ENCODE measurements around the gene USF2.
"Not testable (repeated sequence)": the region's sequence is repeated elsewhere in the genome, so short reads cannot be mapped to it uniquely, and the experiment has no call there.

USF2 gene

GRCh38 chr19:35268536-35269437, at the start of gene USF2:
Gene USF2, plus strand, starts transcription at chr19:35268962. Its CDS starts 140 bp downstream, at chr19:35269102.
- DNase-seq: peak; percentile 72

GRCh38 chr19:35219008-35219407, 49.8 kb upstream of the USF2 start:
- DNase-seq: no peak

GRCh38 chr19:35220315-35220921, 48.3 kb upstream of the USF2 start:
- DNase-seq: no peak

GRCh38 chr19:35220973-35221590, 47.7 kb upstream of the USF2 start:
- not testable (repeated sequence) for DNase-seq

GRCh38 chr19:35222373-35223015, 46.3 kb upstream of the USF2 start:
- no peak for DNase-seq

- no peak for DNase-seq
Measured at GRCh38 chr19:35223084-35223790, 45.5 kb upstream of the USF2 start.

GRCh38 chr19:35223862-35224505, 44.8 kb upstream of the USF2 start:
- DNase-seq: no peak

GRCh38 chr19:35224681-35225571, 43.8 kb upstream of the USF2 start:
- DNase-seq: no peak

GRCh38 chr19:35225951-35226350, 42.8 kb upstream of the USF2 start:
- no peak for DNase-seq

GRCh38 chr19:35226748-35227147, 42.0 kb upstream of the USF2 start:
- DNase-seq: no peak

GRCh38 chr19:35228177-35228930, 40.4 kb upstream of the USF2 start, which contains the start of gene FAM187B:
Gene FAM187B, minus strand, starts transcription at chr19:35228739. Its CDS starts 59 bp downstream, at chr19:35228680.
- no peak for DNase-seq

- no peak for DNase-seq
Measured at GRCh38 chr19:35229601-35230000, 39.2 kb upstream of the USF2 start.

GRCh38 chr19:35231956-35232645, 36.7 kb upstream of the USF2 start:
- no peak for DNase-seq

- no peak for DNase-seq
Measured at GRCh38 chr19:35232912-35233311, 35.9 kb upstream of the USF2 start.

GRCh38 chr19:35236638-35237400, 31.9 kb upstream of the USF2 start:
- DNase-seq: peak; percentile 52

GRCh38 chr19:35239597-35239996, 29.2 kb upstream of the USF2 start:
- not testable (repeated sequence) for DNase-seq

- peak; percentile 63 for DNase-seq
Measured at GRCh38 chr19:35240327-35240726, 28.4 kb upstream of the USF2 start.

- no peak for DNase-seq
Measured at GRCh38 chr19:35241417-35241816, 27.3 kb upstream of the USF2 start.

Data from CD4-positive, alpha-beta T cell treated with Interleukin-12 subunit alpha and Interleukin-12 subunit beta, for 1 hour (primary cell).